Adipocyte (in vitro differentiated cells): ENCODE data around the gene PDE7B.

ENCODE experiments used
- DNase-seq: peaks from one replicate; pipeline ENCODE4 v3.0.0-alpha.2; 2015; ENCODE audit warnings: low read depth
- H3K27me3 ChIP-seq: replicated peaks from 2 replicates; pipeline ENCODE4 v1.7.0; 2013; ENCODE audit warnings: mild to moderate bottlenecking, low read length, moderate library complexity; ENCODE audit not compliant: control insufficient read depth, insufficient read depth
- H3K36me3 ChIP-seq: 2 replicates; pipeline ENCODE4 v1.7.0; 2013; ENCODE audit warnings: low read length, mild to moderate bottlenecking, moderate library complexity; ENCODE audit not compliant: control insufficient read depth, insufficient read depth, severe bottlenecking
- H3K4me1 ChIP-seq: 2 replicates; pipeline ENCODE4 v1.7.0; 2013; ENCODE audit warnings: mild to moderate bottlenecking, low read length, moderate library complexity; ENCODE audit not compliant: control insufficient read depth, insufficient read depth
- H3K4me3 ChIP-seq: 2 replicates; pipeline ENCODE4 v1.7.0; 2013; ENCODE audit warnings: mild to moderate bottlenecking, low read length, moderate library complexity
- H3K9ac ChIP-seq: 2 replicates; pipeline ENCODE4 v1.7.0; 2013; ENCODE audit warnings: mild to moderate bottlenecking, low read length, moderate library complexity
- H3K9me3 ChIP-seq: 2 replicates; pipeline ENCODE4 v1.7.0; 2013; ENCODE audit warnings: mild to moderate bottlenecking, low read length, moderate library complexity; ENCODE audit not compliant: control insufficient read depth

PDE7B gene

DNA sequence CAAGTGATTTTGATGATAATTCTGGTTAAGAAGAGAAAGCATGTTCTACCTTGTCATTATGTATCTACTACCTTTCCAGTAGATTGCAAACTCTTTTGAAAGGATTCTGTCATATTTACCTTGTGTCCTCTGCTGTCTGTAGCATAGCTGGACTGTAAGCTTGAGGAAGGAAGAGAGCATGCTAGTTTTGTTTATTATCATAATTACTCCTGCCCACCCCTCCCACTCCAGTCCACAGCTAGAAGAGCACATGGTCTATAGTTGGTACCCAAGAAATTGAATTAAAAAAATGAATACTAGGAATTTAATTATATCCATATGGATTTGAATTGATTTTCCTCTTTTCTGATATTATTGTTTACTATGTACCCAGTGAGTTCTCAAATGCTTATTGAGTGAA lies 40.2 kb downstream of the PDE7B start:
- H3K9me3 ChIP-seq: no peaks in the 10 kb centered on the region
- no peaks in the 10 kb centered on the region for H3K27me3 ChIP-seq
- no peaks in the 10 kb centered on the region for H3K4me1 ChIP-seq
- no peak overlapping the region for H3K9ac ChIP-seq
- DNase-seq: no peak
- H3K36me3 ChIP-seq: no peaks in the 10 kb centered on the region
- no peak overlapping the region for H3K4me3 ChIP-seq

DNA sequence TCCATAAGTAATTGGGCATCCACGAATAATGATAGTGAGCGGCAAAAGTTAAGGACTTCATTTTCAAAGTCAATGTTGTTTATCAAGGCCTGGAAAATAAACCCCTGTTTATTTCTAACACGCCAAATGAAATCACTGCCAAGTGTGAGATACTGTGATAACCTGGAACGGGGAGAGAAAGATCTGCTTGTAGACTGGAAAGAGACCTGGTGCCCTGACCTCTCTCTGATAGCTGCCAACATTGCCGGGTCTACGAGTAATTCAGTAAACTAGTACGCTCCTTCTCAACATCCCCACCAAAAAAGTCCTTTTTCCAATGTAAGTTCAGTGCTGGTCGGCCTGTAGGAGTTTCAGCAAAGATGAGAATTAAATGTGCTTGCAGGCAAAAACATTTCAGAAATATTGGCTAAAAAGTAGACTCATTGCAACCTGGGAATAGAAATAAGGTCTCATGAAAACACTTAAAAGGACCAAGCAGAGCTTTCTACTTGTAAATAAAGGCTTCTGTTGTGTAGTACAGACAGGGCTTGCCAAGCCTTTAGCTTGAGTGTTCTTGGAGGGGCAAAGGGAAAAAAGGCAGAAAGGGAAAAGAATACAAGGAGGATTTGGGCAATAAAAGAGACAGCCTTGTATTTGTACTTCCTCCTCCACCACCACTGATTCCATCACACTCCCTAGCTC lies 43.9 kb downstream of the PDE7B start:
- Histone ChIP-seq H3K36me3 (no peaks in the 10 kb centered on the region), H3K4me3 (no peak overlapping the region), H3K4me1 (no peaks in the 10 kb centered on the region), H3K9ac (no peak overlapping the region), H3K27me3 (no peaks in the 10 kb centered on the region), H3K9me3 (no peaks in the 10 kb centered on the region)
- DNase-seq: no peak

DNA sequence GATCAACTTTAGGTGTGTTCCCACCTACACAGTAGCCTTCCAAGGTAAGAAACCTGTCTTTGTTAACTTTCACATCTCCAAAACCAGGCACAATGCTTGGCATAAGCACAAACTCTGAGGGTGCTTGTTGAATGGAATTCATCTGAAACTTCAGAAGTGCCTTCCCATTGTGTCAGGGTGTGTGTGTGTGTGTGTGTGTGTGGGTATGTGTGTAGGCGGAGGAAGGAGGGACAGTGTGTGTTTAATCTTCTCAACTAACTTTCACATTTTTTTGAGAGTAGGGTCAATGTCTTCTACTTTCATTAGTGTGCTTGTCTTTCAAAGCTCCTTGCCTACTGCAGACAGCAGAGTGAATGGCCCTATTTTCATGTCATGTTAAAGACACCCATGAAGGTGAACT lies 45.6 kb downstream of the PDE7B start:
- Histone ChIP-seq H3K9ac (no peak overlapping the region), H3K27me3 (no peaks in the 10 kb centered on the region), H3K36me3 (no peaks in the 10 kb centered on the region), H3K4me1 (peaks cover 10% of the 10 kb centered on the region), H3K9me3 (no peaks in the 10 kb centered on the region), H3K4me3 (no peak overlapping the region)
- DNase-seq: no peak

DNA sequence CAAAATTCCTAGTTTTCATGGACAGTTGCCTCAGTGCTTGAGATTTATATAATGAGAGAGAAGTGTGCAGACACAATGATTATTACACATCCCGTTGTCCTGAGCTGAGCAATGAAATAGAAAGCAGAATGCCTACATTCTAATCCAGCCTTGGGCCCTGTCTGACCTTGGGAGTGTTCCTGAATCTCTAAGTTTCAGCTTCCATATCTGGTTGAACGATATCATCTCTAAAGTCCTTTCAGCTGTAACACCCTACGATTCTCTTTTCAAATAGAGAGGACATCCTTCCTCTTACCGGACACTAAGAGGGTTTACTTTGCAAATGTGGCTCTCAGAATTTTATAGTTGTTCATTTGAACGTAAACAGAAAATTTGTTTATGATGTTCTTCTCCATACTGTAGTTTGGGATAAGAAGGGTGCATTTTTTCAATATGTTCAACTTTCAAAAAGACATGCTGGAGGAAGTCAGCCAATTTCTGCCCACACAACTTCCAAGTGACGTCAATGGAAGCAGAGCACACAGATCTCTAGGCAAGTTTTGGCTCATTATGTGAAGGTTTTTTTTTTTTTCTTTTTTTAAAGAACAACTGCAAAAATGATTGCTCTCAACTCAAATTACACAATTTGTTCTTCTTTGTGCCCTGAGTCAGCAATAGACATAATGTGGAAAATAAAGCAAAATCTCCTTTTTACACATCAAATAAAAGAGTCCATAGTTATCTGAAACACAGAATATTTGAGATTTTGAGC lies 50.4 kb downstream of the PDE7B start:
- Histone ChIP-seq H3K27me3 (no peaks in the 10 kb centered on the region), H3K36me3 (no peaks in the 10 kb centered on the region), H3K9ac (peak overlapping the region; percentile 46), H3K9me3 (no peaks in the 10 kb centered on the region), H3K4me3 (peak overlapping the region; percentile 69), H3K4me1 (peaks cover 24% of the 10 kb centered on the region)
- peak; percentile 93 for DNase-seq

DNA sequence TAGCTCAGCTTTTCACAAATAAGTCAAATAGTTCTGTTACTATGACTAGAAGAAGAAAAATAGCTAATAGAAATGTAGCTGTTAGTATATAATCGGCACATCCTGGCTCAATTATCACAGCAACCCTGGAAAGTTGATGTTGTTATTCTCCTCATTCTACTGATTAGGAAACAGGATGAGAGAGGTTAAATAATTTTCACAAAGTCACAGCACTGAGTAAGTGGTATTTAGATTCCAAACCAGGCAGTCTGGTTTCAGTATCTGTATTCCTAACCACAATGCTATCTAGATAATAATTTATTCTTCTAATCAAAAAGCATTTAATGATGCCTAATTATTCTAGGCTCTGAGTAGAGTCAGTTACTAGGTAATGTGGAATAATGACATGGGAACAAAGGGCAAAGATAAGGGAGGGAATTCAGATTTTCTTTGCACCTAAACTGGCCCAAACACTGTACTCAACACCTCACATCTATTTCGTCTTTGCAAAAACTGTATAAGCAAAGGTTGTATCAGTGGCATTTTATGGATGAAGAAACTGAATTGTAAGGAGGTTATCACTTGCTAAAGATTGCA lies 51.3 kb downstream of the PDE7B start:
- H3K4me1 ChIP-seq: peaks cover 24% of the 10 kb centered on the region
- H3K36me3 ChIP-seq: no peaks in the 10 kb centered on the region
- peak overlapping the region; percentile 69 for H3K4me3 ChIP-seq
- H3K9ac ChIP-seq: peak overlapping the region; percentile 46
- DNase-seq: peak; percentile 36
- H3K9me3 ChIP-seq: no peaks in the 10 kb centered on the region
- H3K27me3 ChIP-seq: no peaks in the 10 kb centered on the region

DNA sequence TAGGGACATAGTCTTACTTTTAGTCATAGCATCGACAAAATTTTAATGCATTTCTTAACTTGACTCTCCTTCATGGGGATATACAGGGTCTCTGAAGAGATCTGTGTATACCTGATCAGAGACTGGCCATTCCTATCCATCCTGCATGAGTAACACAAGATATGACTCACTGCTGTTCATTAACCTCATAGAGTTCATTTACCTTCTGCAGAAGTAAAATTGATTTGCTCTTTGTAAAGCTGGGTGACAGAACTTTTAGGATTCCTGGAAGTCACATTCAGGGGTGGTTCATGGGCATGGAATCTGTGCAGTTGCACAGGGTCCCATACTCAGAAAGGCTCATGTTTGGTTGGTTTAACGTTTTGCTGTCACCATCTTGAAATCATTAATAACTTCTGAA lies 53.2 kb downstream of the PDE7B start:
- Histone ChIP-seq H3K9me3 (no peaks in the 10 kb centered on the region), H3K27me3 (no peaks in the 10 kb centered on the region), H3K4me1 (peaks cover 24% of the 10 kb centered on the region), H3K36me3 (no peaks in the 10 kb centered on the region), H3K9ac (no peak overlapping the region), H3K4me3 (no peak overlapping the region)
- DNase-seq: no peak

DNA sequence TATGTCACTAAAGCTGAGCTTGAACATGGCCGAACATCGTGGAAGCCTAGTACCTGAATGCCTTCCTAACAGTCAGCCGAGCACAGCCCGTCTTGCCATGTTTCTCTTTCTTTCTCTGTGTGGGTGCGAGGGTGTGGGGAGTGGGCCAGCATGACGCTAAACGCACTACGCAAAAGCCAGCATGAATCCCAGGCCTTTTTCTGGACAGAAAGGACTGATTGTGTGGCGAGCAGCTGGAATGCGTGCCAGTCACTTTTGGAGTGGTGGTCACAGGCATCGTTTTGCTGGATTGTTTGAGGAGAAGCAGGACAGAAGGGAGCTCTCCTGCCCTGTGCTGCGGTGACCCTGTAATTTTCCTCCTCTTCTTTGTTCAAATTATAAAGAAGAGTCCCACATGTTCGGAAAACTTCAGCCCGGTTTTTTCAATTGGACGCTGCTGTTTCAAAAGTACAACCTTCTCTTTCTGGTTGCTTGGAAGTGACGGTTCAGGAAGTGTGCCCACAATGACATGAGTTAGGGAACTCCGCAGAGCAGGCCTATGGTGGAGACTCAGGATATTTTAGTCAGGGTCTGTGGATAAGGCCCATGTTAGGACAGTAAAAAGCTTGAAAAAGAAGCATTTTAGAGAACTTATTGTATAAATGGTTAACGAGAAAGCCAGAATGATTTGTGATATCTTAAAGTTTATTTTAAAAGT lies 54.3 kb downstream of the PDE7B start:
- no peak overlapping the region for H3K9ac ChIP-seq
- no peaks in the 10 kb centered on the region for H3K9me3 ChIP-seq
- H3K36me3 ChIP-seq: no peaks in the 10 kb centered on the region
- DNase-seq: no peak
- no peaks in the 10 kb centered on the region for H3K27me3 ChIP-seq
- peaks cover 24% of the 10 kb centered on the region for H3K4me1 ChIP-seq
- H3K4me3 ChIP-seq: no peak overlapping the region

DNA sequence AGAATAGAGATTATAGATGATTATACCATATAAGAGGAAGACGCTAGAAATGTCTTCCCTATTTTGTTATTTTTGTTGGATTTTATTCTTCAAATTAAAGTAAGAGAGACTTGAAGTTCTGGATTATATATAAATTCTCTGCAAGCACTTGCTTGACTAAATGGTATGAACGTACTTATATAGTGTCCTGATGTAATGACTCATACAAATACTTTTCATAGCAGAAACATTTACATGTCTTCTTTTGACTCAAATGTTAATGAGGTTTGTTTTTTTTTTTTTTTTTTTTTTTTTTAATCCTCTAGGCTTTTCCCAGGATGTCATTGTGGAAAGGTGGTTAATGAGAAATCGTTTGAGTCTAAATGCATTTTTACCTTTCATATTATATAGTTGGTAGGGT lies 55.0 kb downstream of the PDE7B start:
- Histone ChIP-seq H3K9ac (no peak overlapping the region), H3K4me3 (no peak overlapping the region), H3K9me3 (no peaks in the 10 kb centered on the region), H3K36me3 (no peaks in the 10 kb centered on the region), H3K27me3 (no peaks in the 10 kb centered on the region), H3K4me1 (peaks cover 20% of the 10 kb centered on the region)
- peak; percentile 48 for DNase-seq

DNA sequence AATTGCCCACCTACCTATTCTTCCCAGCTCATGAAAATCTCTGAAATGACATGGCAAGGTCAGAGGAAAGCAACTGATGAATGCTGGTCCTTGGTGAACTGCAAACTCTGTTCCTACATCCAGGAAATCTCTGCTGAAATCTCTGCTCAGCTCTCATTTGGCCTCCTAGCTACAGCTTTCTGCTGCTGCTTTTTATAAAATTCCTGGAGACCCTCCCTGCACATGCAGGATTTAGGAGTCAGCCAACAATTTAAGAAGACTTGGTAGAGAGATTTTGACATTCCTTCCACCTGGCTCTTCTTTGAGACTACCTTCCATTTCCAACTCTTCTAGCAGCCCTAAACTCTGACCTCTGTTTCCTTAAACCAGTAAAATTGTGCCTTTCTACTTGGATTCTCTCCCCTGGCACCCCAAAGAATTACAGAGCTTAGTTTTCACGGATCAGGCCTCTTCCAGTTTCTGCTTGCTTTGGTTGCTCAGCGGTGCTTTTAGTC lies 55.5 kb downstream of the PDE7B start:
- Histone ChIP-seq H3K36me3 (no peaks in the 10 kb centered on the region), H3K4me1 (peaks cover 15% of the 10 kb centered on the region), H3K9me3 (no peaks in the 10 kb centered on the region), H3K4me3 (no peak overlapping the region), H3K27me3 (no peaks in the 10 kb centered on the region), H3K9ac (no peak overlapping the region)
- DNase-seq: no peak

DNA sequence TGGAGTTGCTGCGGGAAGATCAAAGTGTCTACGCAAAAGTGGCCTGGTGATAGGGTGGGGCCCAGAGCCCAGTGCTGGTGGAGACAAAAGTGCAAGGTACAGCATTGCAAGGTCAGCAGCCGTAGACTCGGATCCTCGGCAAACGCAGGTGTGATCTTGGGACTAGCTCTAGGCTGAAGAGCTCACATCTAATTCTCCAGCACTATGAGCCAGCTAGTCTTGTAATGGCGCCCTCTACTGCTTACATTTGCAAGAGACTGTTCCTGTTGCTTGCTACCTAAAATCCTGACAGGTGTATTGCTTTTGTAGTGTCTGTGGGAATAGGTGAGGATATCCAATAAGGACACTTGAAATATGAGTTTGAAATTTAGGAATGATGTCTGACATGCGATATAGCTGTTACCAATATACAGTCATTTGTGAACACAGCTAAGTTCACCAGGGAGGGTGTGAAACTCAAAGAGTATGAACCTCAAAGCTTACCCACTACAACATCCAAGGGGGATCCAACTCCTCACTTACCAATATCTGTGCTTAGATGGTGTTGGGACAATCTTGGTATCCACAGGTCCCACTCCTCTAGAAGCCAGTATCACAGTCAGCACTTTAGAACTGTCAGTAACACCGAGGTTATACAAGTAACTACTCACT lies 58.4 kb downstream of the PDE7B start:
- no peaks in the 10 kb centered on the region for H3K27me3 ChIP-seq

More for the DNA sequence above, 58.4 kb downstream of the PDE7B start:
- H3K9ac ChIP-seq: no peak overlapping the region
- no peaks in the 10 kb centered on the region for H3K36me3 ChIP-seq
- H3K4me1 ChIP-seq: no peaks in the 10 kb centered on the region
- H3K9me3 ChIP-seq: no peaks in the 10 kb centered on the region
- DNase-seq: peak; percentile 32
- no peak overlapping the region for H3K4me3 ChIP-seq
